GM12878 (cell line): ENCODE results near the gene ULBP1. TPM values are rescaled to one million over a fixed set of nuclear protein-coding genes. Genes with fewer than 3 reads are reported as not detected.
A peak's percentile ranks its signal among the peaks of the same experiment; 100 is the strongest.

Experiments
- ATAC-seq: fragments of 200-7000 bp; cut with Tn5 transposase; 3 replicates; pipeline ENCODE4 v1.9.1; 2020; ENCODE audit warnings: mild to moderate bottlenecking, moderate library complexity
- BruUV-seq: library from RNA; stranded (reverse); fragments of 400-500 nt; replicated peaks from 2 replicates; lab custom pipeline; 2021; lab: Mats Ljungman, UMichigan
- CTCF ChIA-PET: fragments of 300-600 bp; sonication (Branson Sonifier 250); formaldehyde crosslinking; extraction: SDS; loops from one replicate; lab custom pipeline; 2021; ENCODE audit warnings: inconsistent platforms; lab: Yijun Ruan, JAX
- POLR2A ChIA-PET: fragments of 350-600 bp; formaldehyde crosslinking; extraction: SDS; loops from one replicate; lab custom pipeline; 2021; ENCODE audit warnings: inconsistent platforms; lab: Charles Lee
- RAD21 ChIA-PET: fragments of 300-600 bp; sonication (Branson Sonifier 250); formaldehyde crosslinking; loops from one replicate; lab custom pipeline; 2023; ENCODE audit warnings: antibody characterized with exemption; ENCODE audit not compliant: unreplicated experiment; lab: Charles Lee
- SMC1A ChIA-PET: fragments of 300-600 bp; sonication (Branson Sonifier 250); formaldehyde crosslinking; loops from one replicate; lab custom pipeline; 2023; ENCODE audit not compliant: unreplicated experiment, uncharacterized antibody; lab: Charles Lee
- DNase-seq: peaks from one replicate; pipeline ENCODE4 v3.0.0-alpha.2; 2011; ENCODE audit warnings: low read depth, low spot score
- FAIRE-seq: peaks from 3 replicates; lab custom pipeline; 2011; peaks lifted over from hg19 to GRCh38; lab: Jason Lieb, UNC
- H2AFZ ChIP-seq: 2 replicates; pipeline ENCODE4 v1.6.0; 2011; ENCODE audit warnings: low read depth, low read length, control low read depth; ENCODE audit not compliant: control insufficient read depth
- H3K27ac ChIP-seq: 2 replicates; pipeline ENCODE4 v1.5.1; 2011; ENCODE audit warnings: control low read depth; ENCODE audit not compliant: control insufficient read depth, insufficient read depth
- H3K27me3 ChIP-seq, 2 experiments: replicated peaks in 1 of 2; 2 replicates each; pipeline versions ENCODE4 v1.6.0 to v1.6.1; 2011; ENCODE audit warnings: low read length in 1 of 2; ENCODE audit not compliant: control insufficient read depth in 2 of 2, insufficient read depth in 2 of 2
- H3K36me3 ChIP-seq, 2 experiments: 2 replicates each; pipeline ENCODE4 v1.5.1; 2011; ENCODE audit warnings: low read length in 1 of 2; ENCODE audit not compliant: control insufficient read depth in 2 of 2, insufficient read depth in 2 of 2
- H3K4me1 ChIP-seq: 2 replicates; pipeline ENCODE4 v1.6.1; 2011; ENCODE audit warnings: mild to moderate bottlenecking, low read length, moderate library complexity, mixed read lengths; ENCODE audit not compliant: control insufficient read depth, insufficient read depth
- H3K4me2 ChIP-seq: 2 replicates; pipeline ENCODE4 v1.6.0; 2011; ENCODE audit warnings: control low read depth; ENCODE audit not compliant: control insufficient read depth, insufficient read depth
- H3K4me3 ChIP-seq: fragments of 200-600 bp; sonication (generic); 2 replicates; pipeline ENCODE4 v1.5.1; 2016
- H3K79me2 ChIP-seq: 2 replicates; pipeline ENCODE4 v1.6.0; 2011; ENCODE audit warnings: low read length; ENCODE audit not compliant: control insufficient read depth, insufficient read depth
- H3K9ac ChIP-seq: 2 replicates; pipeline ENCODE4 v1.8.0; 2011; ENCODE audit warnings: low read length, control low read depth, mixed read lengths; ENCODE audit not compliant: control insufficient read depth, insufficient read depth
- H3K9me3 ChIP-seq: replicated peaks from 3 replicates; pipeline ENCODE4 v1.5.1; 2011; ENCODE audit warnings: mild to moderate bottlenecking, low read length; ENCODE audit not compliant: control insufficient read depth, insufficient read depth
- H4K20me1 ChIP-seq: 2 replicates; pipeline ENCODE4 v1.6.0; 2011; ENCODE audit not compliant: control insufficient read depth, insufficient read depth
- IKZF1 ChIP-seq: fragments of 450-650 bp; conservative IDR thresholded peaks from 2 replicates; pipeline ENCODE4 v1.6.1; 2017; ENCODE audit warnings: antibody characterized with exemption, mild to moderate bottlenecking
- IKZF2 ChIP-seq, 2 experiments: fragments of 450-650 bp; IDR thresholded peaks; 2 replicates each; pipeline ENCODE4 v1.6.1; 2017; ENCODE audit warnings: mild to moderate bottlenecking in 2 of 2, moderate library complexity in 2 of 2
- KDM1A ChIP-seq: fragments of 200-600 bp; sonication (generic); IDR thresholded peaks from 2 replicates; pipeline ENCODE4 v1.6.1; 2016; ENCODE audit warnings: borderline replicate concordance
- RFX5 ChIP-seq: IDR thresholded peaks from 2 replicates; pipeline ENCODE4 v1.6.1; 2011; ENCODE audit warnings: low read depth, low read length, improper control_type of control experiment
- WRNIP1 ChIP-seq: IDR thresholded peaks from 2 replicates; pipeline ENCODE4 v1.6.1; 2011; ENCODE audit warnings: low read depth, low read length, improper control_type of control experiment, borderline replicate concordance
- ZNF592 ChIP-seq: fragments of 450-650 bp; IDR thresholded peaks from 2 replicates; pipeline ENCODE4 v1.6.1; 2017; ENCODE audit warnings: mild to moderate bottlenecking, moderate library complexity
- WGBS: methylation state at CpG from one replicate; pipeline ENCODE4 v1.1.6; 2016; ENCODE audit warnings: low lambda C conversion rate; ENCODE audit not compliant: insufficient replicate concordance, insufficient coverage; ENCODE audit errors: missing lambda C conversion rate; 5-methylcytosine and 5-hydroxymethylcytosine counted together
- in situ Hi-C: fragments of 300-500 bp; cut with MboI; formaldehyde crosslinking; loops from 9 replicates; pipeline ENCODE4 v1.14.3; 2018; ENCODE audit warnings: mixed read lengths
- intact Hi-C: fragments of 100-400 bp; cut with micrococcal nuclease; formaldehyde crosslinking; loops from one replicate; pipeline ENCODE4 v1.14.2; 2022; ENCODE audit not compliant: unreplicated experiment
- polyA plus RNA-seq, 11 experiments: library from polyadenylated mRNA; depleted of rRNA in 4 of 11; unstranded in 6 of 11; stranded (reverse) in 5 of 11; fragments of >200 nt; fragmentation: Nextera tagmentation in 4 of 11; fragmentation: Illumina TruSeq in 1 of 11; extraction: Ambion mirVana in 4 of 11; extraction: Trizol in 1 of 11; gene quantifications; 1 replicate in 1 of 11; 2 replicates in 10 of 11; pipeline versions ENCODE4 v1.2.1 to v1.2.3, GENCODE V29; 2011 to 2016; ENCODE audit warnings: inconsistent platforms in 2 of 11, missing spikeins in 2 of 11, low read depth in 1 of 11
- total RNA-seq, 4 experiments: library from RNA; depleted of rRNA in 3 of 4; stranded (reverse); fragments of >200 nt in 3 of 4; fragmentation: Illumina TruSeq in 1 of 4; extraction: Trizol in 1 of 4; gene quantifications; 2 replicates each; pipeline versions ENCODE4 v1.2.1 to v1.2.3, GENCODE V29; 2013 to 2021
- TF ChIP-seq, protein P1 (sequence below): IDR thresholded peaks from 2 replicates; pipeline ENCODE4 v1.6.1; 2012; ENCODE audit warnings: improper control_type of control experiment, low read depth, low read length; ENCODE audit not compliant: insufficient replicate concordance
- TF ChIP-seq, protein P2 (sequence below): fragments of 150-350 bp; IDR thresholded peaks from 2 replicates; pipeline ENCODE4 v1.6.1; 2016; ENCODE audit warnings: low read depth, low read length

ULBP1 gene
- total and polyA plus RNA-seq, 10 of the 15 experiments (the other 5 are each of a cell fraction or from before 2014, with no cell fraction given) = 0.02 to 0.12 (median 0.04) TPM; not detected in 7

GRCh38 chr6:149941583-149942460, 21.9 kb upstream of the ULBP1 start, which contains the start of gene ULBP2 (continued):
- TF ChIP-seq WRNIP1 = no peak
- no peak for TF ChIP-seq KDM1A
- TF ChIP-seq, protein P1, sequence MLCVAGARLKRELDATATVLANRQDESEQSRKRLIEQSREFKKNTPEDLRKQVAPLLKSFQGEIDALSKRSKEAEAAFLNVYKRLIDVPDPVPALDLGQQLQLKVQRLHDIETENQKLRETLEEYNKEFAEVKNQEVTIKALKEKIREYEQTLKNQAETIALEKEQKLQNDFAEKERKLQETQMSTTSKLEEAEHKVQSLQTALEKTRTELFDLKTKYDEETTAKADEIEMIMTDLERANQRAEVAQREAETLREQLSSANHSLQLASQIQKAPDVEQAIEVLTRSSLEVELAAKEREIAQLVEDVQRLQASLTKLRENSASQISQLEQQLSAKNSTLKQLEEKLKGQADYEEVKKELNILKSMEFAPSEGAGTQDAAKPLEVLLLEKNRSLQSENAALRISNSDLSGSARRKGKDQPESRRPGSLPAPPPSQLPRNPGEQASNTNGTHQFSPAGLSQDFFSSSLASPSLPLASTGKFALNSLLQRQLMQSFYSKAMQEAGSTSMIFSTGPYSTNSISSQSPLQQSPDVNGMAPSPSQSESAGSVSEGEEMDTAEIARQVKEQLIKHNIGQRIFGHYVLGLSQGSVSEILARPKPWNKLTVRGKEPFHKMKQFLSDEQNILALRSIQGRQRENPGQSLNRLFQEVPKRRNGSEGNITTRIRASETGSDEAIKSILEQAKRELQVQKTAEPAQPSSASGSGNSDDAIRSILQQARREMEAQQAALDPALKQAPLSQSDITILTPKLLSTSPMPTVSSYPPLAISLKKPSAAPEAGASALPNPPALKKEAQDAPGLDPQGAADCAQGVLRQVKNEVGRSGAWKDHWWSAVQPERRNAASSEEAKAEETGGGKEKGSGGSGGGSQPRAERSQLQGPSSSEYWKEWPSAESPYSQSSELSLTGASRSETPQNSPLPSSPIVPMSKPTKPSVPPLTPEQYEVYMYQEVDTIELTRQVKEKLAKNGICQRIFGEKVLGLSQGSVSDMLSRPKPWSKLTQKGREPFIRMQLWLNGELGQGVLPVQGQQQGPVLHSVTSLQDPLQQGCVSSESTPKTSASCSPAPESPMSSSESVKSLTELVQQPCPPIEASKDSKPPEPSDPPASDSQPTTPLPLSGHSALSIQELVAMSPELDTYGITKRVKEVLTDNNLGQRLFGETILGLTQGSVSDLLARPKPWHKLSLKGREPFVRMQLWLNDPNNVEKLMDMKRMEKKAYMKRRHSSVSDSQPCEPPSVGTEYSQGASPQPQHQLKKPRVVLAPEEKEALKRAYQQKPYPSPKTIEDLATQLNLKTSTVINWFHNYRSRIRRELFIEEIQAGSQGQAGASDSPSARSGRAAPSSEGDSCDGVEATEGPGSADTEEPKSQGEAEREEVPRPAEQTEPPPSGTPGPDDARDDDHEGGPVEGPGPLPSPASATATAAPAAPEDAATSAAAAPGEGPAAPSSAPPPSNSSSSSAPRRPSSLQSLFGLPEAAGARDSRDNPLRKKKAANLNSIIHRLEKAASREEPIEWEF = no peak

DNA sequence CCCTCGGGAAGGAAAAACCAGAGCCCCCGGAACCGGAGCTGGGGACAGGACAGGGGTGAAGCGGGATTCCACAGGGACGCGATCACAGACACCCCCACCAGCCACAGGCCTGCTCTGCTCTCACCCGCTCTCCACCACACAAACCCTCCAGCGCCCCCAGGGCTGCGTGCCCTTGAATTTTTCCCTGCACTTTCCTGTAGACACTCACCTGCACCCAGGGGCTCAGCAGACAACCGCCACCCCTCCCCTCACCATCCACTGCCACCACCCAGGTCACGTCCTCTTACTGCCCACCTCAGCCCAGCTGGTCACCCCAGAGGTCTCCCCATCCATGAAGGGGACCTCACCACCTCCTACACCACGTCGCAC, 21.3 kb upstream of the ULBP1 start:
- no peak overlapping the region for H3K9ac ChIP-seq
- in situ Hi-C loops = no loop called here
- RAD21 ChIA-PET = no interaction called here
- TF ChIP-seq RFX5 = no peak
- no peak for TF ChIP-seq ZNF592
- TF ChIP-seq IKZF1 = no peak
- no peak for TF ChIP-seq IKZF2 (IDR thresholded peaks at IDR 0.05)
- TF ChIP-seq, protein P2, sequence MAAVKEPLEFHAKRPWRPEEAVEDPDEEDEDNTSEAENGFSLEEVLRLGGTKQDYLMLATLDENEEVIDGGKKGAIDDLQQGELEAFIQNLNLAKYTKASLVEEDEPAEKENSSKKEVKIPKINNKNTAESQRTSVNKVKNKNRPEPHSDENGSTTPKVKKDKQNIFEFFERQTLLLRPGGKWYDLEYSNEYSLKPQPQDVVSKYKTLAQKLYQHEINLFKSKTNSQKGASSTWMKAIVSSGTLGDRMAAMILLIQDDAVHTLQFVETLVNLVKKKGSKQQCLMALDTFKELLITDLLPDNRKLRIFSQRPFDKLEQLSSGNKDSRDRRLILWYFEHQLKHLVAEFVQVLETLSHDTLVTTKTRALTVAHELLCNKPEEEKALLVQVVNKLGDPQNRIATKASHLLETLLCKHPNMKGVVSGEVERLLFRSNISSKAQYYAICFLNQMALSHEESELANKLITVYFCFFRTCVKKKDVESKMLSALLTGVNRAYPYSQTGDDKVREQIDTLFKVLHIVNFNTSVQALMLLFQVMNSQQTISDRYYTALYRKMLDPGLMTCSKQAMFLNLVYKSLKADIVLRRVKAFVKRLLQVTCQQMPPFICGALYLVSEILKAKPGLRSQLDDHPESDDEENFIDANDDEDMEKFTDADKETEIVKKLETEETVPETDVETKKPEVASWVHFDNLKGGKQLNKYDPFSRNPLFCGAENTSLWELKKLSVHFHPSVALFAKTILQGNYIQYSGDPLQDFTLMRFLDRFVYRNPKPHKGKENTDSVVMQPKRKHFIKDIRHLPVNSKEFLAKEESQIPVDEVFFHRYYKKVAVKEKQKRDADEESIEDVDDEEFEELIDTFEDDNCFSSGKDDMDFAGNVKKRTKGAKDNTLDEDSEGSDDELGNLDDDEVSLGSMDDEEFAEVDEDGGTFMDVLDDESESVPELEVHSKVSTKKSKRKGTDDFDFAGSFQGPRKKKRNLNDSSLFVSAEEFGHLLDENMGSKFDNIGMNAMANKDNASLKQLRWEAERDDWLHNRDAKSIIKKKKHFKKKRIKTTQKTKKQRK = no peak

More for the DNA sequence above, 21.3 kb upstream of the ULBP1 start:
- Histone ChIP-seq H3K27ac (no peak overlapping the region), H3K79me2 (no peaks in the 10 kb centered on the region), H2AFZ (no peak overlapping the region), H3K9me3 (no peaks in the 10 kb centered on the region; the same call in 2 of the 3 replicates), H3K4me1 (peaks cover 16% of the 10 kb centered on the region), H3K27me3 (peaks cover 5 to 6% of the 10 kb centered on the region in 2 experiments; a peak in 3 of 4 replicates), H4K20me1 (no peaks in the 10 kb centered on the region; the same call in 1 of the 2 replicates), H3K4me3 (no peak overlapping the region), H3K36me3 (no peaks in the 10 kb centered on the region), H3K4me2 (peak overlapping the region; percentile 69; the same call in 1 of the 2 replicates)
- WGBS = 12% methylated on average over 9 of the region's 13 CpGs
- no peak for DNase-seq
- intact Hi-C loops = no loop called here
- ATAC-seq = no peak
- BruUV-seq = no TSS peak
- ChIA-PET SMC1A (no interaction called here), CTCF (no interaction called here), POLR2A (no interaction called here)
- FAIRE-seq = no peak
